ENCODE measurements around the gene RASD1. TPM values are rescaled to one million over a fixed set of nuclear protein-coding genes. Genes with fewer than 3 reads are reported as not detected.
"Not testable (repeated sequence)": the region's sequence is repeated elsewhere in the genome, so short reads cannot be mapped to it uniquely, and the experiment has no call there.

Gene RASD1
- total RNA-seq, 1 experiment from 2014 or later, result 59.0 TPM

DNA sequence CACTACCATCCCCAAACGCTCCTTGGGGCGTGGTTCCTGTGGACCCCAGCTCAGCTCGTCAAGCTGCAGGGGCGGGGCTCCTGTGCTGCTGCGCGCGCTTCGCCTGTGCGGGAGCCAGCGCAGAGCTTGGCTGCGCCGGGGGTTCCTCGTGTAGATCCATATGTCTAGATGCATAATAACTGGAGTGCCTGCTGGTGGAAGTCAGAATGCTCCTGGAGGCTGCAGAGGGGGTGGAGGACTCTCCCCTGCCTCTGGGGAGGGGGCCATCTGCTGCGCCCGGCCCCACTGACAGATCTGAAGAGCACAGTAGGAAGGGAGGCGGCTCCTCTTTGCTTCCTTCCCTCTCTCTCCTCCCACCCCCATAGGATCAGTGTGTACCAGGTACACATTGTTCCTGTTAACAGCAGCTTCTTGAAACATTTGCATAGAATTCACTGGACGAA, 4.6 kb downstream of the RASD1 start:
- Histone ChIP-seq H3K4me2 (ENCODE audit: low read length) (no peak overlapping the region), H3K27me3 (ENCODE audit: low read length) (no peaks in the 10 kb centered on the region), H3K9ac (ENCODE audit: low read length) (no peak overlapping the region), H3K36me3 (ENCODE audit: low read depth, low read length) (peaks cover 34% of the 10 kb centered on the region; the same call in 1 of the 2 replicates), H3K27ac (ENCODE audit: low read length) (no peak overlapping the region), H3K4me1 (ENCODE audit: insufficient read depth, low read length) (peaks cover 17% of the 10 kb centered on the region), H2AFZ (ENCODE audit: low read length) (no peak overlapping the region), H3F3A (ENCODE audit: low read length, unreplicated experiment) (no peaks in the 10 kb centered on the region), H4K20me1 (ENCODE audit: low read length) (peaks cover 12% of the 10 kb centered on the region; the same call in 1 of the 2 replicates), H3K4me3 (ENCODE audit: low read length) (no peak overlapping the region), H3K9me2 (replicated peaks; ENCODE audit: low read length) (no peaks in the 10 kb centered on the region), H3K79me2 (ENCODE audit: low read length) (peaks cover 6% of the 10 kb centered on the region; the same call in 1 of the 2 replicates), H3K9me3 (ENCODE audit: low read length) (no peaks in the 10 kb centered on the region)
- intact Hi-C loops (cut with micrococcal nuclease), result loop anchor here (10.0 kb wide), 1 partner anchor 77 kb away; no protein-coding TSS in a partner anchor
- ATAC-seq (no peak), DNase-seq (no peak)
- TF ChIP-seq, protein P1, sequence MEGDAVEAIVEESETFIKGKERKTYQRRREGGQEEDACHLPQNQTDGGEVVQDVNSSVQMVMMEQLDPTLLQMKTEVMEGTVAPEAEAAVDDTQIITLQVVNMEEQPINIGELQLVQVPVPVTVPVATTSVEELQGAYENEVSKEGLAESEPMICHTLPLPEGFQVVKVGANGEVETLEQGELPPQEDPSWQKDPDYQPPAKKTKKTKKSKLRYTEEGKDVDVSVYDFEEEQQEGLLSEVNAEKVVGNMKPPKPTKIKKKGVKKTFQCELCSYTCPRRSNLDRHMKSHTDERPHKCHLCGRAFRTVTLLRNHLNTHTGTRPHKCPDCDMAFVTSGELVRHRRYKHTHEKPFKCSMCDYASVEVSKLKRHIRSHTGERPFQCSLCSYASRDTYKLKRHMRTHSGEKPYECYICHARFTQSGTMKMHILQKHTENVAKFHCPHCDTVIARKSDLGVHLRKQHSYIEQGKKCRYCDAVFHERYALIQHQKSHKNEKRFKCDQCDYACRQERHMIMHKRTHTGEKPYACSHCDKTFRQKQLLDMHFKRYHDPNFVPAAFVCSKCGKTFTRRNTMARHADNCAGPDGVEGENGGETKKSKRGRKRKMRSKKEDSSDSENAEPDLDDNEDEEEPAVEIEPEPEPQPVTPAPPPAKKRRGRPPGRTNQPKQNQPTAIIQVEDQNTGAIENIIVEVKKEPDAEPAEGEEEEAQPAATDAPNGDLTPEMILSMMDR (conservative IDR thresholded peaks at IDR 0.05; ENCODE audit: low read depth, low read length), result no peak
- no peak for TF ChIP-seq EZH2phosphoT487 (IDR thresholded peaks at IDR 0.05; ENCODE audit: borderline replicate concordance, low read length)
- no peak for TF ChIP-seq EZH2 (IDR thresholded peaks at IDR 0.05; ENCODE audit: low read length, unreplicated experiment)
- POLR2A ChIA-PET (ENCODE audit: unreplicated experiment), result no interaction called here
- BruUV-seq (replicated peaks), result no TSS peak
- CTCF ChIA-PET, result no interaction called here

DNA sequence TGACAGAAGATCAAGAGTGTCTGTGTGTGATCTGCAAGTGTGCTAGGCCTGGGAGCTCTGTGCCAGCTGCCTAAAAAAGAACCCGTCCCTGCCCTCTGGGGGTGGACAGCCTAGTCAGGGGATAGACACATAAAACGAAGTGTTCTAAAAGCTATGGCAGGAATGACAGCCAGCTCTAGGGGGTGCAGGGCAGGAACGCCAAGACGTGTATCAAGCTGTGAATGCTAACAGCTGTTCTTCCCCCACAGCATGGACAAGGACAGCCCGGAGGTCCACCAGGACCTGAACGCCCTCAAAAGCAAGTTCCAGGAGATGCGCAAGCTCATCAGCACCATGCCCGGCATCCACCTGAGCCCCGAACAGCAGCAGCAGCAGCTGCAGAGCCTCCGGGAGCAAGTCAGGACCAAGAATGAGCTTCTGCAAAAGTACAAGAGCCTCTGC, 5.1 kb downstream of the RASD1 start:
- POLR2A ChIA-PET (ENCODE audit: unreplicated experiment), result no interaction called here
- intact Hi-C loops (cut with micrococcal nuclease), result loop anchor here (10.0 kb wide), 1 partner anchor 76 kb away; no protein-coding TSS in a partner anchor

DNA sequence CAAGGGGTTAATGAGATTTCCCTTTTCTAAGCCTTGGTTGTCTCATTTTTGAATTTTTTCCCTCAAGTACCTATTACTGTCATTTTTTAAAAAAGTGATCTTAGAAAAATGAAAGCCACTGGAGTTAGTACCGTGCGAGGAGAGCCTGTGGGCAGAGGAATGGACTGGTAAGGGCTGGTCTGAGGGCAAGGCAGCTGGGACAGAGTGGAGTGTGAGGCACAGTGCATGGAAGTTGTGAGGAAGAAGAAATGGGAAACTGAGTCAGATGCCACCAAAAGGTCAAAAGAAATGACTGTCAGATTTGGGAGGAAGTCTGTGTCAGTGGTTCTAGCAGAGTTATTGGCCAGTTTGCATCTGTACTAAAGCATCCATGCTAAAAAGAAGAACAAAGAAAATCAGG, 8.2 kb downstream of the RASD1 start:
- DNase-seq, result no peak
- H3K27me3 ChIP-seq (ENCODE audit: low read length), result no peaks in the 10 kb centered on the region
- no peak overlapping the region for H3K4me2 ChIP-seq (ENCODE audit: low read length)
- peaks cover 13% of the 10 kb centered on the region for H4K20me1 ChIP-seq (ENCODE audit: low read length)
- intact Hi-C loops (cut with micrococcal nuclease), result no loop called here
- TF ChIP-seq EZH2 (IDR thresholded peaks at IDR 0.05; ENCODE audit: low read length, unreplicated experiment) (no peak), EZH2phosphoT487 (IDR thresholded peaks at IDR 0.05; ENCODE audit: borderline replicate concordance, low read length) (no peak)
- TF ChIP-seq, protein P1 (conservative IDR thresholded peaks at IDR 0.05; ENCODE audit: low read depth, low read length), result no peak
- no peaks in the 10 kb centered on the region for H3K9me3 ChIP-seq (ENCODE audit: low read length)
- no peaks in the 10 kb centered on the region for H3F3A ChIP-seq (ENCODE audit: low read length, unreplicated experiment)
- H3K4me3 ChIP-seq (ENCODE audit: low read length), result no peak overlapping the region
- ChIA-PET CTCF (no interaction called here), POLR2A (ENCODE audit: unreplicated experiment) (no interaction called here)
- H3K36me3 ChIP-seq (ENCODE audit: low read depth, low read length), result peaks cover 42% of the 10 kb centered on the region; the same call in 1 of the 2 replicates
- H2AFZ ChIP-seq (ENCODE audit: low read length), result no peak overlapping the region
- ATAC-seq, result no peak
- H3K4me1 ChIP-seq (ENCODE audit: insufficient read depth, low read length), result no peaks in the 10 kb centered on the region
- no peak overlapping the region for H3K27ac ChIP-seq (ENCODE audit: low read length)
- no TSS peak for BruUV-seq (replicated peaks)
- H3K9ac ChIP-seq (ENCODE audit: low read length), result no peak overlapping the region
- H3K9me2 ChIP-seq (replicated peaks; ENCODE audit: low read length), result no peaks in the 10 kb centered on the region
- H3K79me2 ChIP-seq (ENCODE audit: low read length), result peaks cover 35% of the 10 kb centered on the region

More for the DNA sequence above, 5.1 kb downstream of the RASD1 start:
- Histone ChIP-seq H3K4me3 (ENCODE audit: low read length) (no peak overlapping the region), H3K27ac (ENCODE audit: low read length) (no peak overlapping the region), H3K36me3 (ENCODE audit: low read depth, low read length) (peaks cover 34% of the 10 kb centered on the region; the same call in 1 of the 2 replicates), H2AFZ (ENCODE audit: low read length) (no peak overlapping the region), H3K4me1 (ENCODE audit: insufficient read depth, low read length) (peaks cover 17% of the 10 kb centered on the region), H3K9ac (ENCODE audit: low read length) (no peak overlapping the region), H3K79me2 (ENCODE audit: low read length) (peaks cover 6% of the 10 kb centered on the region; the same call in 1 of the 2 replicates), H3K27me3 (ENCODE audit: low read length) (no peaks in the 10 kb centered on the region), H3K9me2 (replicated peaks; ENCODE audit: low read length) (no peaks in the 10 kb centered on the region), H4K20me1 (ENCODE audit: low read length) (peaks cover 12% of the 10 kb centered on the region; the same call in 1 of the 2 replicates), H3K9me3 (ENCODE audit: low read length) (no peaks in the 10 kb centered on the region), H3K4me2 (ENCODE audit: low read length) (no peak overlapping the region), H3F3A (ENCODE audit: low read length, unreplicated experiment) (no peaks in the 10 kb centered on the region)
- no peak for ATAC-seq
- TF ChIP-seq EZH2 (IDR thresholded peaks at IDR 0.05; ENCODE audit: low read length, unreplicated experiment), result no peak
- no peak for TF ChIP-seq EZH2phosphoT487 (IDR thresholded peaks at IDR 0.05; ENCODE audit: borderline replicate concordance, low read length)
- TF ChIP-seq, protein P1 (conservative IDR thresholded peaks at IDR 0.05; ENCODE audit: low read depth, low read length), result no peak
- BruUV-seq (replicated peaks), result no TSS peak
- CTCF ChIA-PET, result no interaction called here
- DNase-seq, result no peak

DNA sequence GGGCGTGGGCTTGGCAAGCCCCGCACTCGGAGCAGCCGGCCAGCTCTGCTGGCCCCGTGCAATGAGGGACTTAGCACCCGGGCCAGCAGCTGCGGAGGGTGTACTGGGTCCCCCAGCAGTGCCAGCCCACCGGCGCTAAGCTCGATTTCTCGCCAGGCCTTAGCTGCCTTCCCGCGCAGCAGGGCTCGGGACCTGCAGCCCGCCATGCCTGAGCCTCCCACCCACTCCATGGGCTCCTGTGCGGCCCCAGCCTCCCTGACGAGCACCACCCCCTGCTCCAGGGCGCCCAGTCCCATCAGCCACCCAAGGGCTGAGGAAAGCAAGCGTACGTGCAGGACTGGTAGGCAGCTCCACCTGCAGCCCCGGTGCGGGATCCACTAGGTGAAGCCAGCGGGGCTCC, 9.8 kb downstream of the RASD1 start:
- ATAC-seq; H3K27ac ChIP-seq (ENCODE audit: low read length); H3K9ac ChIP-seq (ENCODE audit: low read length); H3K9me2 ChIP-seq (replicated peaks; ENCODE audit: low read length); CTCF ChIA-PET; H3K4me3 ChIP-seq (ENCODE audit: low read length); H3K4me1 ChIP-seq (ENCODE audit: insufficient read depth, low read length); intact Hi-C loops (cut with micrococcal nuclease); H3F3A ChIP-seq (ENCODE audit: low read length, unreplicated experiment); BruUV-seq (replicated peaks); H3K27me3 ChIP-seq (ENCODE audit: low read length); H3K9me3 ChIP-seq (ENCODE audit: low read length); DNase-seq; H2AFZ ChIP-seq (ENCODE audit: low read length); POLR2A ChIA-PET (ENCODE audit: unreplicated experiment); H3K4me2 ChIP-seq (ENCODE audit: low read length): not testable (repeated sequence)
- Histone ChIP-seq H3K36me3 (ENCODE audit: low read depth, low read length) (peaks cover 39% of the 10 kb centered on the region; the same call in 1 of the 2 replicates), H3K79me2 (ENCODE audit: low read length) (peaks cover 51% of the 10 kb centered on the region), H4K20me1 (ENCODE audit: low read length) (peaks cover 29% of the 10 kb centered on the region)
